RWPE2 (cell line): ENCODE results near the gene ZFYVE28.
A peak's percentile ranks its signal among the peaks of the same experiment; 100 is the strongest.

Experiments
- ATAC-seq: fragments of 200-7000 bp; cut with Tn5 transposase; 3 replicates; pipeline ENCODE4 v1.9.1; 2021; ENCODE audit warnings: low read depth
- DNase-seq: peaks from one replicate; pipeline ENCODE4 v3.0.0-alpha.2; 2020; ENCODE audit warnings: low spot score
- H3K27ac ChIP-seq: fragments of 450-650 bp; 2 replicates; pipeline ENCODE4 v1.5.1; 2017; ENCODE audit warnings: mild to moderate bottlenecking; ENCODE audit not compliant: poor library complexity, severe bottlenecking
- H3K27me3 ChIP-seq: fragments of 250-450 bp; sonication (Bioruptor Pico); 2 replicates; pipeline ENCODE4 v1.5.1; 2021; ENCODE audit warnings: mild to moderate bottlenecking, moderate library complexity; ENCODE audit not compliant: insufficient read depth, poor library complexity, severe bottlenecking
- H3K36me3 ChIP-seq: fragments of 250-450 bp; sonication (Bioruptor Pico); 2 replicates; pipeline ENCODE4 v1.5.1; 2020; ENCODE audit warnings: low read depth, mild to moderate bottlenecking, moderate library complexity
- H3K4me1 ChIP-seq: fragments of 250-450 bp; sonication (Bioruptor Pico); 2 replicates; pipeline ENCODE4 v1.5.1; 2021; ENCODE audit warnings: mild to moderate bottlenecking, moderate library complexity; ENCODE audit not compliant: insufficient read depth, poor library complexity, severe bottlenecking
- H3K4me3 ChIP-seq: fragments of 250-450 bp; sonication (Bioruptor Pico); 2 replicates; pipeline ENCODE4 v1.5.1; 2021; ENCODE audit warnings: mild to moderate bottlenecking, moderate library complexity; ENCODE audit not compliant: severe bottlenecking
- H3K9me3 ChIP-seq: fragments of 250-450 bp; sonication (Bioruptor Pico); 2 replicates; pipeline ENCODE4 v1.5.1; 2021; ENCODE audit warnings: mild to moderate bottlenecking, moderate library complexity; ENCODE audit not compliant: severe bottlenecking
- CTCF ChIP-seq: fragments of 450-650 bp; IDR thresholded peaks from one replicate; pipeline ENCODE4 v1.5.1; 2017; ENCODE audit warnings: mild to moderate bottlenecking, moderate library complexity; ENCODE audit not compliant: poor library complexity, severe bottlenecking

Gene ZFYVE28

GRCh38 chr4:2259541-2260343 is 158.7 kb downstream of the ZFYVE28 start:
- Histone ChIP-seq H3K9me3 (no peaks in the 10 kb centered on the region), H3K27me3 (no peaks in the 10 kb centered on the region), H3K36me3 (peaks cover 16% of the 10 kb centered on the region), H3K4me1 (peaks cover 15% of the 10 kb centered on the region), H3K27ac (peak overlapping the region; percentile 66), H3K4me3 (no peak overlapping the region)
- peak; percentile 46 for DNase-seq
- ATAC-seq: no peak
- TF ChIP-seq CTCF: no peak

DNA sequence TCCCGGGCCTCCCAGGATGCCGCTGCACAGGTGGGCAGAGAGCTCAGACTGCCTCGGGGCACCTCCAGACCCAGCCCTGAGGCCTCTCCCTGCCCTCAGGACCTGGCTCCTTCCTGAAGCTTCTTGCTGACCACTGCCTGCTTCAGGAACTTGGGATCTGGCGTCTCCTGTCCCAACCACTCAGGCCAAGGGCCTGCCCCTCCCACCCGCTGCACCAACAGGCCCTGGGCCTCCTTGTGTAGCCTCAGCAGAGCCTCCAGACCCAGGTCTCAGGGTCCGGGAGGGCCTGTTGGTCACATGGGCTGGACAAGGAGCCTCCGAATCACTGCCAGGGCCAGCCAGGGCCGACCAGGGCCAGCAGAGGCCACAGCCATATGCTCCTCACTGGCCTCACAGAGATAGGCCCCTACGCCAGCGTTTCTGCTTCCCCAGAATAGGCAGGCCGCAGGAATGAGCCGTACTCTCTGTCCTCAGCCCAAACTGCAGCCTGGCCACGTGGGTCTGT is 159.4 kb downstream of the ZFYVE28 start:
- peaks cover 15% of the 10 kb centered on the region for H3K4me1 ChIP-seq
- peak overlapping the region; percentile 56 for H3K27ac ChIP-seq
- ATAC-seq (no peak), DNase-seq (no peak)
- H3K4me3 ChIP-seq: no peak overlapping the region
- H3K36me3 ChIP-seq: peaks cover 23% of the 10 kb centered on the region
- no peaks in the 10 kb centered on the region for H3K9me3 ChIP-seq
- H3K27me3 ChIP-seq: no peaks in the 10 kb centered on the region
- no peak for TF ChIP-seq CTCF

- Histone ChIP-seq H3K36me3 (peaks cover 27% of the 10 kb centered on the region), H3K27me3 (no peaks in the 10 kb centered on the region), H3K4me1 (peaks cover 15% of the 10 kb centered on the region), H3K27ac (peak overlapping the region; percentile 56), H3K9me3 (no peaks in the 10 kb centered on the region), H3K4me3 (no peak overlapping the region)
- ATAC-seq (no peak), DNase-seq (peak; percentile 60)
- TF ChIP-seq CTCF: no peak
Measured at GRCh38 chr4:2258091-2259035, 160.1 kb downstream of the ZFYVE28 start.

GRCh38 chr4:2257361-2258081 is 160.9 kb downstream of the ZFYVE28 start:
- DNase-seq: peak; percentile 50
- Histone ChIP-seq H3K4me3 (no peak overlapping the region), H3K4me1 (peaks cover 15% of the 10 kb centered on the region), H3K27me3 (no peaks in the 10 kb centered on the region), H3K36me3 (peaks cover 27% of the 10 kb centered on the region), H3K9me3 (no peaks in the 10 kb centered on the region), H3K27ac (peak overlapping the region; percentile 56)
- ATAC-seq: no peak
- TF ChIP-seq CTCF: no peak
